Epithelial cell of esophagus (primary cell): ENCODE measurements around the gene TPR.
A peak's percentile ranks its signal among the peaks of the same experiment; 100 is the strongest.

Experiments used
- DNase-seq: peaks from one replicate; pipeline ENCODE4 v3.0.0; 2010; ENCODE audit warnings: low read depth
- H3K4me3 ChIP-seq: 2 replicates; pipeline ENCODE4 v1.5.1; 2011; ENCODE audit warnings: mild to moderate bottlenecking, low read length, control low read depth
- CTCF ChIP-seq: IDR thresholded peaks from 2 replicates; pipeline ENCODE4 v1.5.1; 2011; ENCODE audit warnings: low read depth, mild to moderate bottlenecking, low read length, control low read depth, inconsistent platforms; ENCODE audit not compliant: insufficient read depth; ENCODE audit errors: missing control alignments

TPR gene

GRCh38 chr1:186375152-186375928 is at the start of gene TPR, which contains the start of gene ODR4:
Gene TPR, minus strand, starts transcription at chr1:186375253. Its CDS starts 225 bp downstream, at chr1:186375028.
Gene ODR4, plus strand, starts transcription at chr1:186375838. Its CDS starts 3,948 bp downstream, at chr1:186379786.
- peak; percentile 83 for TF ChIP-seq CTCF
- H3K4me3 ChIP-seq = peak within 1 kb of the TSS; percentile 97
- peak; percentile 100 for DNase-seq

GRCh38 chr1:186424539-186424938 is 49.5 kb upstream of the TPR start:
- H3K4me3 ChIP-seq = no peak overlapping the region
- DNase-seq = no peak
- no peak for TF ChIP-seq CTCF

GRCh38 chr1:186421446-186421845 is 46.4 kb upstream of the TPR start:
- DNase-seq = no peak
- no peak overlapping the region for H3K4me3 ChIP-seq
- TF ChIP-seq CTCF = no peak

GRCh38 chr1:186420923-186421322 is 45.9 kb upstream of the TPR start:
- TF ChIP-seq CTCF = no peak
- no peak overlapping the region for H3K4me3 ChIP-seq
- no peak for DNase-seq

- no peak overlapping the region for H3K4me3 ChIP-seq
- no peak for TF ChIP-seq CTCF
- DNase-seq = no peak
These were observed 45.3 kb upstream of the TPR start for GRCh38 chr1:186420311-186420710.

GRCh38 chr1:186418503-186418902 is 43.5 kb upstream of the TPR start:
- no peak for DNase-seq
- no peak for TF ChIP-seq CTCF
- H3K4me3 ChIP-seq = no peak overlapping the region

GRCh38 chr1:186413319-186413718 is 38.3 kb upstream of the TPR start:
- no peak for TF ChIP-seq CTCF
- DNase-seq = peak; percentile 5

More at GRCh38 chr1:186413319-186413718, 38.3 kb upstream of the TPR start:
- H3K4me3 ChIP-seq = no peak overlapping the region
